ENCODE data around the gene SPOCD1. TPM values are rescaled to one million over a fixed set of nuclear protein-coding genes. Genes with fewer than 3 reads are reported as not detected.
"Not testable (repeated sequence)": the region's sequence is repeated elsewhere in the genome, so short reads cannot be mapped to it uniquely, and the experiment has no call there.

Gene SPOCD1
- polyA plus RNA-seq, 1 of the 3 experiments (the other 2 are of a cell fraction), result 10.7 TPM

GRCh38 chr1:31820196-31820595 is 4.4 kb upstream of the SPOCD1 start:
- H3F3A ChIP-seq (replicated peaks; ENCODE audit: insufficient read depth); H3K4me2 ChIP-seq; H3K27ac ChIP-seq (ENCODE audit: low read depth in 2 of 2, low read length in 1 of 2); H3K36me3 ChIP-seq (replicated peaks in 1 of 2; ENCODE audit: control insufficient read depth in 1 of 2, insufficient read depth in 2 of 2, low read length in 1 of 2); DNase-seq; H3K79me2 ChIP-seq (ENCODE audit: insufficient read depth); POLR2A ChIA-PET; H3K9me3 ChIP-seq; H3K9ac ChIP-seq; H3K4me1 ChIP-seq (ENCODE audit: control insufficient read depth in 1 of 2, insufficient read depth in 2 of 2, low read depth in 1 of 2, low read length in 1 of 2); H2AFZ ChIP-seq (ENCODE audit: low read depth); H3K4me3 ChIP-seq (ENCODE audit: low read depth in 2 of 2, low read length in 1 of 2); H4K20me1 ChIP-seq (ENCODE audit: insufficient read depth); H3K9me2 ChIP-seq; H3K27me3 ChIP-seq (ENCODE audit: insufficient read depth): not testable (repeated sequence)
- CTCF ChIA-PET, result interaction anchor here (1.3 kb wide), 1 partner anchor 10 kb away, joined by 3 read pairs; no protein-coding TSS in a partner anchor
- 93% methylated on average over 7 of the region's 7 CpGs for WGBS (ENCODE audit: low lambda C conversion rate)

DNA sequence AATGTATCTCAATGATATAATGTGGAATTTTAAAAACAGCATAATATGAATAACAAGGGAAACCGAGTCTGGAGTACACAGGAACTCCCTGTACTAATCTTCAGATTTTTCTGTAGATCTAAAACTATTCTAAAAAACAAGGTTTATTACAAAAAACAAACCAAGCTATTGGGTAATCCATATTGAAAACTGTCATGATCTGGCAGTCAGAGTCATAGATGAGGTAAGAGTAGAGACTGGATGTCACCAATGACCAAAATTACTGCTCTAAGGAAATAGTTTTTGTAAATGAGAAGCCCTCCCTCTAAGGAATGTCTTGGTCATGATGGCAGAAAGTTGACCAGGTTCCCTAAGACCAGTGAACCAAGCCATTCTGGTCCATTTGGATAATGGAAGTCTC is 2.4 kb upstream of the SPOCD1 start:
- H3K9me2 ChIP-seq, result no peaks in the 10 kb centered on the region
- POLR2A ChIA-PET, result no interaction called here
- peaks cover 0 to 17% of the 10 kb centered on the region in 2 experiments; a peak in 1 of 4 replicates for H3K4me1 ChIP-seq (ENCODE audit: control insufficient read depth in 1 of 2, insufficient read depth in 2 of 2, low read depth in 1 of 2, low read length in 1 of 2)
- H3K27ac ChIP-seq (ENCODE audit: low read depth in 2 of 2, low read length in 1 of 2), result no peak overlapping the region
- TF ChIP-seq SMC3 (IDR thresholded peaks at IDR 0.05; ENCODE audit: low read depth, low read length) (no peak), YY1 (IDR thresholded peaks at IDR 0.05; ENCODE audit: low read depth) (no peak), MEF2A (IDR thresholded peaks at IDR 0.05; ENCODE audit: borderline replicate concordance, low read depth) (no peak), RXRA (IDR thresholded peaks at IDR 0.05; ENCODE audit: borderline replicate concordance, low read depth) (no peak), NRF1 (IDR thresholded peaks at IDR 0.05; ENCODE audit: low read depth, low read length) (no peak), FOSL2 (IDR thresholded peaks at IDR 0.05; ENCODE audit: borderline replicate concordance, low read depth) (no peak), POLR2AphosphoS5 (IDR thresholded peaks at IDR 0.05; ENCODE audit: low read depth, low read length) (no peak), NFIC (IDR thresholded peaks at IDR 0.05; ENCODE audit: borderline replicate concordance) (no peak), JUND (IDR thresholded peaks at IDR 0.05) (no peak)
- TF ChIP-seq, protein P1, sequence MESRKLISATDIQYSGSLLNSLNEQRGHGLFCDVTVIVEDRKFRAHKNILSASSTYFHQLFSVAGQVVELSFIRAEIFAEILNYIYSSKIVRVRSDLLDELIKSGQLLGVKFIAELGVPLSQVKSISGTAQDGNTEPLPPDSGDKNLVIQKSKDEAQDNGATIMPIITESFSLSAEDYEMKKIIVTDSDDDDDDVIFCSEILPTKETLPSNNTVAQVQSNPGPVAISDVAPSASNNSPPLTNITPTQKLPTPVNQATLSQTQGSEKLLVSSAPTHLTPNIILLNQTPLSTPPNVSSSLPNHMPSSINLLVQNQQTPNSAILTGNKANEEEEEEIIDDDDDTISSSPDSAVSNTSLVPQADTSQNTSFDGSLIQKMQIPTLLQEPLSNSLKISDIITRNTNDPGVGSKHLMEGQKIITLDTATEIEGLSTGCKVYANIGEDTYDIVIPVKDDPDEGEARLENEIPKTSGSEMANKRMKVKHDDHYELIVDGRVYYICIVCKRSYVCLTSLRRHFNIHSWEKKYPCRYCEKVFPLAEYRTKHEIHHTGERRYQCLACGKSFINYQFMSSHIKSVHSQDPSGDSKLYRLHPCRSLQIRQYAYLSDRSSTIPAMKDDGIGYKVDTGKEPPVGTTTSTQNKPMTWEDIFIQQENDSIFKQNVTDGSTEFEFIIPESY (IDR thresholded peaks at IDR 0.05; ENCODE audit: borderline replicate concordance, low read depth), result no peak
- no peaks in the 10 kb centered on the region for H3F3A ChIP-seq (replicated peaks; ENCODE audit: insufficient read depth)
- H3K27me3 ChIP-seq (ENCODE audit: insufficient read depth), result no peaks in the 10 kb centered on the region
- DNase-seq, result no peak
- H3K36me3 ChIP-seq (replicated peaks in 1 of 2; ENCODE audit: control insufficient read depth in 1 of 2, insufficient read depth in 2 of 2, low read length in 1 of 2), result no peaks in the 10 kb centered on the region
- no peaks in the 10 kb centered on the region for H4K20me1 ChIP-seq (ENCODE audit: insufficient read depth)
- 84% methylated on average over 1 of the region's 1 CpG for WGBS (ENCODE audit: low lambda C conversion rate)
- no peak overlapping the region for H3K9ac ChIP-seq
- no peaks in the 10 kb centered on the region for H3K79me2 ChIP-seq (ENCODE audit: insufficient read depth)
- CTCF ChIA-PET, result no interaction called here
- H3K9me3 ChIP-seq, result no peaks in the 10 kb centered on the region
- no peak overlapping the region for H2AFZ ChIP-seq (ENCODE audit: low read depth)
- no peak overlapping the region for H3K4me3 ChIP-seq (ENCODE audit: low read depth in 2 of 2, low read length in 1 of 2)
- H3K4me2 ChIP-seq, result no peak overlapping the region

DNA sequence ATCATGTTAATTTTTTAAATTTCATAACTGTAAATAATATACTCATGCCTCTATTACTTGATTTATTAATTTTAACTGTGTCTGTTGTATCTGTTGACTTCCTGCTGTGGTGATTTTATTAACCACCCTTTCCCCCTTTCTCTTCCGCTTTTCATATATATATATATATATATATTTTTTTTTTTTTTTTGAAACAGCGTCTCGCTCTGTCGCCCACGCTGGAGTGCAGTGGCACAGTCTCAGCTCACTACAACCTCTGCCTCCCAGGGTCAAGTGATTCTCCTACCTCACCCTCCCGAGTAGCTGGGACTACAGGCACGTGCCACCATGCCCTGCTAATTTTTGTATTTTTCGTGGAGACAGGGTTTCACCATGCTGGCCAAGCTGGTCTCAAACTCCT is 1.1 kb upstream of the SPOCD1 start:
- H3K4me3 ChIP-seq (ENCODE audit: low read depth in 2 of 2, low read length in 1 of 2); H3K4me2 ChIP-seq; DNase-seq; H3K36me3 ChIP-seq (replicated peaks in 1 of 2; ENCODE audit: control insufficient read depth in 1 of 2, insufficient read depth in 2 of 2, low read length in 1 of 2); H3K9me2 ChIP-seq; POLR2A ChIA-PET; H3K9me3 ChIP-seq; H3K9ac ChIP-seq; H3F3A ChIP-seq (replicated peaks; ENCODE audit: insufficient read depth); H3K27ac ChIP-seq (ENCODE audit: low read depth in 2 of 2, low read length in 1 of 2); H3K79me2 ChIP-seq (ENCODE audit: insufficient read depth); H3K27me3 ChIP-seq (ENCODE audit: insufficient read depth); H4K20me1 ChIP-seq (ENCODE audit: insufficient read depth); H2AFZ ChIP-seq (ENCODE audit: low read depth): not testable (repeated sequence)
- CTCF ChIA-PET, result interaction anchor here (0.7 to 0.9 kb wide), 2 partner anchors 13 to 52 kb away, joined by 3 read pairs; no protein-coding TSS in a partner anchor
- peaks cover 0 to 22% of the 10 kb centered on the region in 2 experiments; a peak in 1 of 4 replicates for H3K4me1 ChIP-seq (ENCODE audit: control insufficient read depth in 1 of 2, insufficient read depth in 2 of 2, low read depth in 1 of 2, low read length in 1 of 2)
- 79% methylated on average over 8 of the region's 8 CpGs for WGBS (ENCODE audit: low lambda C conversion rate)

GRCh38 chr1:31816501-31816900 is 679 bp upstream of the SPOCD1 start:
- H3F3A ChIP-seq (replicated peaks; ENCODE audit: insufficient read depth); H4K20me1 ChIP-seq (ENCODE audit: insufficient read depth); H3K27me3 ChIP-seq (ENCODE audit: insufficient read depth); H3K9me3 ChIP-seq; H3K36me3 ChIP-seq (replicated peaks in 1 of 2; ENCODE audit: control insufficient read depth in 1 of 2, insufficient read depth in 2 of 2, low read length in 1 of 2); H3K9ac ChIP-seq; H3K27ac ChIP-seq (ENCODE audit: low read depth in 2 of 2, low read length in 1 of 2); POLR2A ChIA-PET; DNase-seq; H3K4me3 ChIP-seq (ENCODE audit: low read depth in 2 of 2, low read length in 1 of 2); H3K79me2 ChIP-seq (ENCODE audit: insufficient read depth); H2AFZ ChIP-seq (ENCODE audit: low read depth); H3K9me2 ChIP-seq; H3K4me2 ChIP-seq: not testable (repeated sequence)
- WGBS (ENCODE audit: low lambda C conversion rate), result 91% methylated on average over 3 of the region's 3 CpGs
- peaks cover 0 to 27% of the 10 kb centered on the region in 2 experiments; a peak in 1 of 4 replicates for H3K4me1 ChIP-seq (ENCODE audit: control insufficient read depth in 1 of 2, insufficient read depth in 2 of 2, low read depth in 1 of 2, low read length in 1 of 2)
- CTCF ChIA-PET, result interaction anchor here (0.7 to 0.9 kb wide), 2 partner anchors 13 to 51 kb away, joined by 3 read pairs; no protein-coding TSS in a partner anchor

All from SK-N-SH (cell line).